ENCODE data around the gene MYBPC2. TPM values are rescaled to one million over a fixed set of nuclear protein-coding genes. Genes with fewer than 3 reads are reported as not detected.
"Not testable (repeated sequence)": the region's sequence is repeated elsewhere in the genome, so short reads cannot be mapped to it uniquely, and the experiment has no call there.

The MYBPC2 gene
- total RNA-seq, 1 experiment from 2014 or later: not detected

- Histone ChIP-seq H3K27me3 (ENCODE audit: low read length) (no peaks in the 10 kb centered on the region), H4K20me1 (ENCODE audit: low read length) (no peaks in the 10 kb centered on the region), H3K9me3 (ENCODE audit: low read length) (no peaks in the 10 kb centered on the region), H3K79me2 (ENCODE audit: low read length) (peaks cover 61% of the 10 kb centered on the region), H3F3A (ENCODE audit: low read length, unreplicated experiment) (peaks cover 3% of the 10 kb centered on the region), H3K9ac (ENCODE audit: low read length) (no peak overlapping the region), H3K4me2 (ENCODE audit: low read length) (no peak overlapping the region), H3K36me3 (ENCODE audit: low read depth, low read length) (peaks cover 22% of the 10 kb centered on the region), H3K4me1 (ENCODE audit: insufficient read depth, low read length) (peaks cover 15% of the 10 kb centered on the region; the same call in 1 of the 2 replicates), H3K9me2 (replicated peaks; ENCODE audit: low read length) (no peaks in the 10 kb centered on the region), H3K4me3 (ENCODE audit: low read length) (no peak overlapping the region), H2AFZ (ENCODE audit: low read length) (no peak overlapping the region), H3K27ac (ENCODE audit: low read length) (no peak overlapping the region)
- BruUV-seq (replicated peaks): no TSS peak
- intact Hi-C loops (cut with micrococcal nuclease): no loop called here
- no peak for DNase-seq
- CTCF ChIA-PET: no interaction called here
- no peak for TF ChIP-seq CTCF (conservative IDR thresholded peaks at IDR 0.05; ENCODE audit: low read depth, low read length)
- no peak for ATAC-seq
- POLR2A ChIA-PET (ENCODE audit: unreplicated experiment): no interaction called here
Observed at GRCh38 chr19:50387176-50387867, 45.4 kb upstream of the MYBPC2 start.

GRCh38 chr19:50387868-50388245, 44.8 kb upstream of the MYBPC2 start:
- no peak overlapping the region for H2AFZ ChIP-seq (ENCODE audit: low read length)
- peaks cover 15% of the 10 kb centered on the region; the same call in 1 of the 2 replicates for H3K4me1 ChIP-seq (ENCODE audit: insufficient read depth, low read length)
- no peak overlapping the region for H3K9ac ChIP-seq (ENCODE audit: low read length)
- CTCF ChIA-PET: no interaction called here
- no peak overlapping the region for H3K4me3 ChIP-seq (ENCODE audit: low read length)
- peaks cover 25% of the 10 kb centered on the region for H3K36me3 ChIP-seq (ENCODE audit: low read depth, low read length)
- H3K79me2 ChIP-seq (ENCODE audit: low read length): peaks cover 66% of the 10 kb centered on the region
- POLR2A ChIA-PET (ENCODE audit: unreplicated experiment): no interaction called here
- TF ChIP-seq EZH2 (IDR thresholded peaks at IDR 0.05; ENCODE audit: low read length, unreplicated experiment) (no peak), EZH2phosphoT487 (IDR thresholded peaks at IDR 0.05; ENCODE audit: borderline replicate concordance, low read length) (no peak), CTCF (conservative IDR thresholded peaks at IDR 0.05; ENCODE audit: low read depth, low read length) (no peak)
- no peaks in the 10 kb centered on the region for H4K20me1 ChIP-seq (ENCODE audit: low read length)
- no peaks in the 10 kb centered on the region for H3K9me2 ChIP-seq (replicated peaks; ENCODE audit: low read length)
- no peak overlapping the region for H3K4me2 ChIP-seq (ENCODE audit: low read length)
- ATAC-seq: no peak
- no peaks in the 10 kb centered on the region for H3K27me3 ChIP-seq (ENCODE audit: low read length)
- intact Hi-C loops (cut with micrococcal nuclease): no loop called here
- H3K9me3 ChIP-seq (ENCODE audit: low read length): no peaks in the 10 kb centered on the region
- H3K27ac ChIP-seq (ENCODE audit: low read length): no peak overlapping the region
- no TSS peak for BruUV-seq (replicated peaks)
- H3F3A ChIP-seq (ENCODE audit: low read length, unreplicated experiment): peaks cover 3% of the 10 kb centered on the region
- no peak for DNase-seq

GRCh38 chr19:50390295-50390694, 42.4 kb upstream of the MYBPC2 start:
- CTCF ChIA-PET; H3K9ac ChIP-seq (ENCODE audit: low read length); H3K27ac ChIP-seq (ENCODE audit: low read length); H2AFZ ChIP-seq (ENCODE audit: low read length); ATAC-seq; H3K27me3 ChIP-seq (ENCODE audit: low read length); H3K4me1 ChIP-seq (ENCODE audit: insufficient read depth, low read length); H3F3A ChIP-seq (ENCODE audit: low read length, unreplicated experiment); intact Hi-C loops (cut with micrococcal nuclease); BruUV-seq (replicated peaks); POLR2A ChIA-PET (ENCODE audit: unreplicated experiment); H3K4me2 ChIP-seq (ENCODE audit: low read length); H3K9me2 ChIP-seq (replicated peaks; ENCODE audit: low read length); H3K4me3 ChIP-seq (ENCODE audit: low read length); DNase-seq; H3K9me3 ChIP-seq (ENCODE audit: low read length); H4K20me1 ChIP-seq (ENCODE audit: low read length): not testable (repeated sequence)
- peaks cover 68% of the 10 kb centered on the region for H3K79me2 ChIP-seq (ENCODE audit: low read length)
- H3K36me3 ChIP-seq (ENCODE audit: low read depth, low read length): peaks cover 32% of the 10 kb centered on the region

- not testable (repeated sequence) for BruUV-seq (replicated peaks)
Observed at GRCh38 chr19:50390952-50391351, 41.7 kb upstream of the MYBPC2 start.

More at GRCh38 chr19:50390952-50391351, 41.7 kb upstream of the MYBPC2 start:
- H4K20me1 ChIP-seq (ENCODE audit: low read length); H3K4me1 ChIP-seq (ENCODE audit: insufficient read depth, low read length); H3F3A ChIP-seq (ENCODE audit: low read length, unreplicated experiment); DNase-seq; intact Hi-C loops (cut with micrococcal nuclease); H3K9me2 ChIP-seq (replicated peaks; ENCODE audit: low read length); CTCF ChIA-PET; H2AFZ ChIP-seq (ENCODE audit: low read length); H3K9me3 ChIP-seq (ENCODE audit: low read length); H3K4me2 ChIP-seq (ENCODE audit: low read length); H3K4me3 ChIP-seq (ENCODE audit: low read length); H3K27me3 ChIP-seq (ENCODE audit: low read length); POLR2A ChIA-PET (ENCODE audit: unreplicated experiment); H3K27ac ChIP-seq (ENCODE audit: low read length); H3K9ac ChIP-seq (ENCODE audit: low read length); ATAC-seq: not testable (repeated sequence)
- H3K79me2 ChIP-seq (ENCODE audit: low read length): peaks cover 65% of the 10 kb centered on the region
- peaks cover 32% of the 10 kb centered on the region for H3K36me3 ChIP-seq (ENCODE audit: low read depth, low read length)
